ENCODE measurements around the gene ABCB8. TPM values are rescaled to one million over a fixed set of nuclear protein-coding genes. Genes with fewer than 3 reads are reported as not detected.

Gene ABCB8
- total RNA-seq, 1 donor from 2014 or later: 36.2 TPM

- no peak for TF ChIP-seq CTCF (IDR thresholded peaks at IDR 0.05; ENCODE audit: unreplicated experiment)
- H3K4me3 Mint-ChIP-seq (ENCODE audit: low read depth): no peak overlapping the region
- no peak overlapping the region for H3K27ac Mint-ChIP-seq
- DNase-seq (ENCODE audit: low spot score, unreplicated experiment): no peak
- no peaks in the 10 kb centered on the region for H3K27me3 Mint-ChIP-seq
- no peaks in the 10 kb centered on the region for H3K4me1 Mint-ChIP-seq (ENCODE audit: low read depth)
- H3K36me3 Mint-ChIP-seq (ENCODE audit: insufficient read depth): peaks cover 17% of the 10 kb centered on the region
- no peaks in the 10 kb centered on the region for H3K9me3 Mint-ChIP-seq (ENCODE audit: low read depth)
These were observed 41.8 kb downstream of the ABCB8 start for GRCh38 chr7:151069841-151070573.

DNA sequence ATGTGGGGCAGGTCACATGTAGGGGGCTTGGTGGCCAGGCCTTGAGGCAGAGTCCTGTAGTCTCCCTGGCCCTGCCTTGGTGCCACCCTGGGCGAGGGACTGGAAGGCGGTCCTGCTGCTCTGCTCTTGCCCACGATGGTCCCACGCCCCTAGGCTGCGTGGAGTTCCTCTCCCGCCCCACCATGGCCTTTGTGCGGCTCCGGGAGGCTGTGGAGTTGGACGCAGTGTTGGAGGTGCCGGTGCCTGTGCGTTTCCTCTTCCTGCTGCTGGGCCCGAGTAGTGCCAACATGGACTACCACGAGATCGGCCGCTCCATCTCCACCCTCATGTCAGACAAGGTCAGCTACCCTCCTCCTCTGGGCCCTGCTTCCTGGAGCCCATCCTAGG, 42.3 kb downstream of the ABCB8 start:
- no peak for TF ChIP-seq CTCF (IDR thresholded peaks at IDR 0.05; ENCODE audit: unreplicated experiment)
- DNase-seq (ENCODE audit: low spot score, unreplicated experiment): no peak
- Mint-ChIP-seq H3K9me3 (ENCODE audit: low read depth) (no peaks in the 10 kb centered on the region), H3K4me3 (ENCODE audit: low read depth) (no peak overlapping the region), H3K27me3 (no peaks in the 10 kb centered on the region), H3K4me1 (ENCODE audit: low read depth) (no peaks in the 10 kb centered on the region), H3K36me3 (ENCODE audit: insufficient read depth) (peaks cover 16% of the 10 kb centered on the region), H3K27ac (no peak overlapping the region)

DNA sequence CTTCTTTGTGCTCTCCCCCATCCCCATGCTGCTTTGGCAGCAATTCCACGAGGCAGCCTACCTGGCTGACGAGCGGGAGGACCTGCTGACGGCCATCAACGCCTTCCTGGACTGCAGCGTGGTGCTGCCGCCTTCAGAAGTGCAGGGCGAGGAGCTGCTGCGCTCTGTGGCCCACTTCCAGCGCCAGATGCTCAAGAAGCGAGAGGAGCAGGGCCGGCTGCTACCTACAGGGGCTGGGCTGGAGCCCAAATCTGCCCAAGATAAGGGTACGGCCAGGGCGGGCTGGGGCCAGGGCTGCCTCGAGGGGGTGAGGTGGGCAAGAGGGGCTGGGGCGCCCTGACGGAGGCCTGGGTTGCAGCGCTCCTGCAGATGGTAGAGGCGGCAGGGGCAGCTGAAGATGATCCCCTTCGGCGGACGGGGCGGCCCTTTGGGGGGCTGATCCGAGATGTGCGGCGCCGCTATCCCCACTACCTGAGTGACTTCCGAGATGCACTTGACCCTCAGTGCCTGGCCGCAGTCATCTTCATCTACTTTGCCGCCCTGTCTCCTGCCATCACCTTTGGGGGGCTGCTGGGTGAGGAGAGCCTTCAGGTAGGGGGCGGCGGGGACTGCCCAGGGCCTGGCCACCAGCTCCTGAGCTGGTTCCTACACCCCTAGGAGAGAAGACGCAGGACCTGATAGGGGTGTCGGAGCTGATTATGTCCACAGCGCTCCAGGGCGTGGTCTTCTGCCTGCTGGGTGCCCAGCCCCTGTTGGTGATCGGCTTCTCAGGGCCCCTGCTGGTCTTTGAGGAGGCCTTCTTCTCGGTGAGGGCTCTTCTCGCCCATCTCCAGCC, 43.0 kb downstream of the ABCB8 start:
- H3K27ac Mint-ChIP-seq: no peak overlapping the region

DNA sequence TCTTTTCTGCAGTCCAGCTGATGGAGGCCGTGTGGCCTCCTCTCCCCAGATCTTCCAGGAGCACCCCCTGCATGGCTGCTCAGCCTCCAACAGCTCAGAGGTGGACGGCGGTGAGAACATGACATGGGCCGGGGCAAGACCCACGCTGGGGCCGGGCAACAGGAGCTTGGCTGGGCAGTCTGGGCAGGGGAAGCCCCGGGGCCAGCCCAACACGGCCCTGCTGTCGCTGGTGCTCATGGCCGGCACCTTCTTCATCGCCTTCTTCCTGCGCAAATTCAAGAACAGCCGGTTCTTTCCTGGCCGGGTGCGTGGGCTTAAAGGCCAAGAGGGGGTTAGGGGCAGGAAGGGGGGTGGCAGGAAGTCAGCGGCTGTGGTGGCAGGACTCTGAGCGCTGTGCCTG, 45.7 kb downstream of the ABCB8 start:
- no peak for TF ChIP-seq CTCF (IDR thresholded peaks at IDR 0.05; ENCODE audit: unreplicated experiment)

More for the DNA sequence above, 43.0 kb downstream of the ABCB8 start:
- no peak for TF ChIP-seq CTCF (IDR thresholded peaks at IDR 0.05; ENCODE audit: unreplicated experiment)
- H3K4me1 Mint-ChIP-seq (ENCODE audit: low read depth): no peaks in the 10 kb centered on the region
- no peak overlapping the region for H3K4me3 Mint-ChIP-seq (ENCODE audit: low read depth)
- H3K27me3 Mint-ChIP-seq: no peaks in the 10 kb centered on the region
- no peak for DNase-seq (ENCODE audit: low spot score, unreplicated experiment)
- H3K36me3 Mint-ChIP-seq (ENCODE audit: insufficient read depth): peaks cover 18% of the 10 kb centered on the region
- H3K9me3 Mint-ChIP-seq (ENCODE audit: low read depth): no peaks in the 10 kb centered on the region

DNA sequence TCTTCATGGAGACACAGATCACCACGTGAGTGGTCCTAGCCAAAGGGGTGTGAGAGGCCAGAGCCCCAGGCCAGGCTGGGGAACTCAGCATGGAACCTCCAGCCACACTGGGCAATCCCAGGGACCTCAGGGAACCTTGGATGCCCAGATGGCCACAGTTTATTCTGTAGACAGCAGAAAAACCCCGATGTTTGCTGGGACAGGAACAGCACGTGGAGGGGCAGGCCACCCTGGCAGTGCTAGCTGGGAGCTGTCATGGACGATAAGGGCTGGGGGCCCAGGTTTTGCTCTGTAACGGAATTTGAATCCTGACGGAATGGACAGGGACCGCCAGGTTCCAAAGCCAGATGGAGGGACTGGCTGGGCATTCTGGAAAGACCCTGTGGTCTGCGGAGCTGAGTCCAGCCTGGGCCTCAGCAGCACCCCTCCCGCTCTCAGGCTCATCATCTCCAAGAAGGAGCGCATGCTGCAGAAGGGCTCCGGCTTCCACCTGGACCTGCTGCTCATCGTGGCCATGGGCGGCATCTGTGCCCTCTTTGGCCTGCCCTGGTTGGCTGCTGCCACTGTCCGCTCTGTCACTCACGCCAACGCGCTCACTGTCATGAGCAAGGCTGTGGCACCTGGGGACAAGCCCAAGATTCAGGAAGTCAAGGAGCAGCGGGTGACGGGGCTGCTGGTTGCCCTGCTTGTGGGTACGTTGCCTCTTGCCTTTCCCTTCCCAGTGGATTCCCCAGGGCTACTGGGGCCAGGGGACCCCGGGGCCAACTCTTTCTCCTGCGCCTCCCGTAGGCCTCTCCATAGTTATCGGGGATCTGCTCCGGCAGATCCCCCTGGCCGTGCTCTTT, 46.8 kb downstream of the ABCB8 start:
- no peaks in the 10 kb centered on the region for H3K27me3 Mint-ChIP-seq
- no peak for TF ChIP-seq CTCF (IDR thresholded peaks at IDR 0.05; ENCODE audit: unreplicated experiment)
- H3K27ac Mint-ChIP-seq: no peak overlapping the region
- H3K4me1 Mint-ChIP-seq (ENCODE audit: low read depth): peaks cover 5% of the 10 kb centered on the region
- peaks cover 11% of the 10 kb centered on the region for H3K36me3 Mint-ChIP-seq (ENCODE audit: insufficient read depth)
- DNase-seq (ENCODE audit: low spot score, unreplicated experiment): no peak
- no peaks in the 10 kb centered on the region for H3K9me3 Mint-ChIP-seq (ENCODE audit: low read depth)
- H3K4me3 Mint-ChIP-seq (ENCODE audit: low read depth): no peak overlapping the region

More for the DNA sequence above, 45.7 kb downstream of the ABCB8 start:
- Mint-ChIP-seq H3K27ac (no peak overlapping the region), H3K4me3 (ENCODE audit: low read depth) (no peak overlapping the region), H3K27me3 (no peaks in the 10 kb centered on the region), H3K9me3 (ENCODE audit: low read depth) (no peaks in the 10 kb centered on the region), H3K36me3 (ENCODE audit: insufficient read depth) (peaks cover 14% of the 10 kb centered on the region), H3K4me1 (ENCODE audit: low read depth) (peaks cover under 1% of the 10 kb centered on the region)
- no peak for DNase-seq (ENCODE audit: low spot score, unreplicated experiment)
